ENCODE results near the gene VCL.

The VCL gene

GRCh38 chr10:73965890-73966768, 31.8 kb upstream of the VCL start:
- no peak for TF ChIP-seq CTCF (IDR thresholded peaks at IDR 0.05; ENCODE audit: low read depth, low read length)
- peak; percentile 99 for DNase-seq (ENCODE audit: low read depth, low spot score)
- H3K4me3 ChIP-seq (ENCODE audit: low read depth, low read length): no peak overlapping the region
- in situ Hi-C loops (cut with HindIII; ENCODE audit: low sequenced_read_pairs): loop anchor here (10.0 kb wide), 1 partner anchor 49 kb away; no protein-coding TSS in a partner anchor

GRCh38 chr10:73967022-73967429, 30.9 kb upstream of the VCL start:
- no peak for TF ChIP-seq CTCF (IDR thresholded peaks at IDR 0.05; ENCODE audit: low read depth, low read length)
- no peak overlapping the region for H3K4me3 ChIP-seq (ENCODE audit: low read depth, low read length)
- DNase-seq (ENCODE audit: low read depth, low spot score): no peak
- in situ Hi-C loops (cut with HindIII; ENCODE audit: low sequenced_read_pairs): loop anchor here (10.0 kb wide), 1 partner anchor 48 kb away; no protein-coding TSS in a partner anchor

GRCh38 chr10:73967544-73967943, 30.4 kb upstream of the VCL start:
- DNase-seq (ENCODE audit: low read depth, low spot score): no peak
- in situ Hi-C loops (cut with HindIII; ENCODE audit: low sequenced_read_pairs): loop anchor here (10.0 kb wide), 1 partner anchor 47 kb away; no protein-coding TSS in a partner anchor
- H3K4me3 ChIP-seq (ENCODE audit: low read depth, low read length): no peak overlapping the region
- no peak for TF ChIP-seq CTCF (IDR thresholded peaks at IDR 0.05; ENCODE audit: low read depth, low read length)

GRCh38 chr10:73968098-73968521, 29.8 kb upstream of the VCL start:
- DNase-seq (ENCODE audit: low read depth, low spot score): peak; percentile 53
- in situ Hi-C loops (cut with HindIII; ENCODE audit: low sequenced_read_pairs): loop anchor here (10.0 kb wide), 1 partner anchor 47 kb away; no protein-coding TSS in a partner anchor

GRCh38 chr10:73969224-73969841, 28.6 kb upstream of the VCL start:
- TF ChIP-seq CTCF (IDR thresholded peaks at IDR 0.05; ENCODE audit: low read depth, low read length): no peak
- in situ Hi-C loops (cut with HindIII; ENCODE audit: low sequenced_read_pairs): loop anchor here (10.0 kb wide), 1 partner anchor 45 kb away; no protein-coding TSS in a partner anchor
- no peak overlapping the region for H3K4me3 ChIP-seq (ENCODE audit: low read depth, low read length)
- no peak for DNase-seq (ENCODE audit: low read depth, low spot score)

More at GRCh38 chr10:73968098-73968521, 29.8 kb upstream of the VCL start:
- no peak for TF ChIP-seq CTCF (IDR thresholded peaks at IDR 0.05; ENCODE audit: low read depth, low read length)
- H3K4me3 ChIP-seq (ENCODE audit: low read depth, low read length): no peak overlapping the region

GRCh38 chr10:73970845-73971244, 27.1 kb upstream of the VCL start:
- TF ChIP-seq CTCF (IDR thresholded peaks at IDR 0.05; ENCODE audit: low read depth, low read length): no peak
- in situ Hi-C loops (cut with HindIII; ENCODE audit: low sequenced_read_pairs): no loop called here
- no peak overlapping the region for H3K4me3 ChIP-seq (ENCODE audit: low read depth, low read length)
- no peak for DNase-seq (ENCODE audit: low read depth, low spot score)
